Activated T-helper 9 cell treated with anti-CD3 and anti-CD28 coated beads, Interleukin-2, amount 50 U/mL, for 16 hours (primary cell): ENCODE data around the gene HDAC11.
"Not testable (repeated sequence)": the region's sequence is repeated elsewhere in the genome, so short reads cannot be mapped to it uniquely, and the experiment has no call there.

Source experiments
- DNase-seq: peaks from one replicate; pipeline ENCODE4 v3.0.0-alpha.2; 2020; ENCODE audit warnings: low read depth

HDAC11 gene

DNA sequence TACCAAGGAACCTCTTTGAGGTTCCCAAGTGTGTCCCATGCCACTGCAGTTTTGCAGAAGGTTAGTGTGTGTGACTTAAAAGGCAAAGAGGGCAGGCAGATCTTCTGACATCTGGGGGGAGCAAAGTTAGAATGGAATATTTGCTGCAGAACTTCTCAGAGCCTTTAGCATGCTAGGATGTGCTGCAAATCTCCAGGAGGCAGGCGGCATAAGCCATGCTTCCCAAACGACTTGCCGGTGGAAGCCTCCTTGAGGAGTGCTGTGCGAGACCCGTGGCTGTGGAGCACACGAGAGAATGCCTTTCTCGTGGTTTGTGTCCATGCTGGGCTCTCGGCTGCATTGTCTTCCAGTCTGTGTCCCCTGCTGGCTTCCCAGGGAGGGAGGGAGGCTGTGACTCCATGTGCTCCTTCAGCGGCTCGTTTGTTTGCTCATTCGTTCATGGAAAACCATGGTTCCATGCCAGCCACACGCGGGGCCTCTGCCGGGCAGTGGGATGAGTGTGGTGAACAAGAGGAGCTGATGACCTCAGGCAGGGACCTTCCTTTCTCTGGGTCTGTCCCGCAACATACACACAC, 13.8 kb downstream of the HDAC11 start:
- DNase-seq = no peak

DNA sequence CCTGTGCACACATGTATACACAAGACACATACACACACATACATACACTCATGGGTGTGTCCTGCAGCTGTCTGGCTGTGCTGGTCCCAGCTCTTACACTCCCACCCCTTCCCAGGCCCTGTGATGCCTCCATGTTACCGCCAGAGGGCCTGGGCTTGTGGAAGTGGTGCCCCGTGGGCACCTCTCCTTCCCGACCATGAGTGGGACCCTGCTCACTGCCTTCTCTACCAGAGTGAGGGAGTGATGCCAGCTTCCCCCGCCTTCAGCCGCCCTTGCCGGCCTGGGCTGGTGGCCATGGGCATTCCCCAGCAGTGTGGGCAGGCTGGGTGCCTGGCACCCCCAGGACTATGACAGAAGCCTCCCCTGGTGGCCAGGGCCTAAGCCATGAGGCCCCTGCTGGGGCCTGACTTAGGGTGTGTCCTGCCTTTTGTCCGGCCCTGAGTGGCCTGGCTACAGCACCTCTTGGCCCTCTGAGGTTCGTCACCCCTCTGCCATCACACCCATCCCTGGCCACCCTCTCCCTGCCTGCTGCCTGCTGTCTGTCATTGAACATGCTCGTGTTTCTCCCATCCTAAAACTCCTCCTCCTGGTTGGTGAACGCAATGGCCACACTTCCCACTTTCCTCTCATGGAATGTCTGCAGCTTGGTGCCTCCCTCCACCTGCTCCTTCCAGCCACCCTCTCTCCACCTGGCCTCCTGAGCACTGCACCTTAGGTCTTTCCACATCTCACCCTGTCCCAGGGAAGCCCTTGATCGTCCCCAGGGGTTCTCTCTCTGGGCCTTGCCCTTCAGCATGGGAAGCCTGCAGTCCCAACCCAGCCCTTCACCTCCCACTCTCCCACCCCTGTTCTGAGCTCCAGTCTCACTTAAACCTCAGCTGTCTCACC, 14.6 kb downstream of the HDAC11 start:
- DNase-seq = no peak

DNA sequence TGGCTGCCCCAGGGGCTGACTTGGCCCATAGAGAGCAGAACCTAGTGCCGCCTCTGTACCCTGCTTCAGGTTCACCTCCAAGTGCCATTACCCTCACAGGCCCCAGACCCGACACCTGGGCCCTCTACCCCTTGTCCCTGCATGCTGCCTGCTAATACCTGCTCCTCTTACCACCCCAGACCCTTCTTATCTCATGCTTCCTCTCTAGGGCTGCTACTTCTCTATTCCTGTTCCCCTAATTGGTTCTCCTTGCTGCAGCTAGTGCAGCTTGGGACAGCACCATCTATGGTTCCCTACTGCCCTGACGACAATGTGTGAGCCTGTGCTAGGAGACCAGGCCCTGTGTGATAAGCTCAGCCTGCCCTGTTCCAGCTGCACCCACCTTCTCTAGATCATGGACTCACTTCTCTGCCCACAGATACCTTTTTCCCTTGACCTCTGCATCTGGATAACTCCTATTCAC, 15.3 kb downstream of the HDAC11 start:
- DNase-seq = no peak

DNA sequence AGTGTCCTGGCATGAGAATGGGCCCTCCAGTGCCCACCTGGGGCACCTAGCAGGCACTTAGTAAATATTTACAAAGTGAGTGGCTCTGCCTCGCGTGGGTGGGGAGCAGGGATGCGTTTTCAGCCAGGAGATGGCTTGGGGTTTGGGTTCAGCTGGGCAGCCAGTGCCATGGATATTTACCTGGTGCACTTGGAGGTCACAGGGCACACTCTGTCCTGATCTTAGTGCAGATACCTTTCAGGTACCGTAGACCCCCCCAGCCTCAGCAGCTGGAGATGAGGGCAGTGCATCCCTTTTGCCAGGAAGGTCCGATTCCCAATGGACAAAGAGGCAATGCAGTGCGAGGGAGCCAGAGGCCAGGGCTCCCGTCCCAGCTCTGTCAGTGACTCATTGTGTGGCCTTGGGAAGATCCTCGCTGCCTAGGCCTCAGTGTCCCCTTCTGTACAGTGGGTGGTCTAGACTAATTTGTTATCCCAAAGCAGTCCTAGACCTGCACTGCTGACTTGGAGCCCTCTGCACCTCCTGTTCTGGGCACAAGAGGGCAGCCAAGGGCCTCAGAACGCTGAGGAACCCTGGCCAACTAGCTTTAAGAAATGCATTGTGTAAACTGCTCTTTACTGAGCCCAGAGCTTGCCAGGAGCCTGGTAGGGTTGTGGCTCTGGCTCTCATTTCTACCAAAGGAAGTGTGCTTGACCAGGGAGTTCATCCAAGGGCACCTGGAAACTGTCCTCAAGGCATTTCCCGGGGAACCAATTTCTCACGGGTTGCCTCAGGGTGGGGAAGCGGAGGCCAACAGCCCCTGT, 16.0 kb downstream of the HDAC11 start:
- DNase-seq = peak; percentile 26

DNA sequence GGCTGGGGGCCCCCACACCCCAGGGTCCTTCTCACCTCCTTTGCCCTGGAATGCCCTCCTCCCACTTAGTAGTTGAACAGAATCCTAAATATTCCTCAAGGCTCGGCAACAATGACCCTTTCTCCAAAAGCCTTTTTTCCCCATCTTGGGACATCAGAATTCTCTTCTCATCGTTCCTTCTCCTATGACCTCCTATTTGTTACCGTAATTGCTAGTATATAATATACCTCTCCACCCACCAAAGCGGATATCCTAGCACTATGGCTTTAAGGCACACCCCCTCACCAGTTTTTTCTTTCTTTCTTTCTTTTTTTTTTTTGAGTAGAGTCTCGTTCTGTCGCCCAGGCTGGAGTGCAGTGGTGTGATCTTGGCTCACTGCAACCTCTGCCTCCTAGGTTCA, 16.8 kb downstream of the HDAC11 start:
- DNase-seq = no peak

DNA sequence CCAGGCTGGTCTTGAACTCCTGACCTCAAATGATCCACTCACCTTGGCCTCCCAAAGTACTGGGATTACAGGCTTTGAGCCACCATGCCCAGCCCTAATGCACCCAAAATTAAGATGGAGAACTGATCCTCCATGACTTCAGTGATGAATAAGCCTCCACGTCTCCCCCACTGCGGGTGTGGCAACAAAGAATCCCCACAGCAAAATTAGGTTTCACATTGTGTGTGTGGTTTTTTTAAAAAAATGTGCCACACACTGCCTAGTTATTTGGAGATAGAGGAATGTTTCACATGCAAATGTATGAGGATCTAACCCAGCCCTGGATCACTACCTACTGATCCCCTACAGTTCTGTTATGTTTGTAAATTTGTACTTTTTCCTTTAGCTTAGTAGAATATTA, 17.3 kb downstream of the HDAC11 start:
- no peak for DNase-seq

DNA sequence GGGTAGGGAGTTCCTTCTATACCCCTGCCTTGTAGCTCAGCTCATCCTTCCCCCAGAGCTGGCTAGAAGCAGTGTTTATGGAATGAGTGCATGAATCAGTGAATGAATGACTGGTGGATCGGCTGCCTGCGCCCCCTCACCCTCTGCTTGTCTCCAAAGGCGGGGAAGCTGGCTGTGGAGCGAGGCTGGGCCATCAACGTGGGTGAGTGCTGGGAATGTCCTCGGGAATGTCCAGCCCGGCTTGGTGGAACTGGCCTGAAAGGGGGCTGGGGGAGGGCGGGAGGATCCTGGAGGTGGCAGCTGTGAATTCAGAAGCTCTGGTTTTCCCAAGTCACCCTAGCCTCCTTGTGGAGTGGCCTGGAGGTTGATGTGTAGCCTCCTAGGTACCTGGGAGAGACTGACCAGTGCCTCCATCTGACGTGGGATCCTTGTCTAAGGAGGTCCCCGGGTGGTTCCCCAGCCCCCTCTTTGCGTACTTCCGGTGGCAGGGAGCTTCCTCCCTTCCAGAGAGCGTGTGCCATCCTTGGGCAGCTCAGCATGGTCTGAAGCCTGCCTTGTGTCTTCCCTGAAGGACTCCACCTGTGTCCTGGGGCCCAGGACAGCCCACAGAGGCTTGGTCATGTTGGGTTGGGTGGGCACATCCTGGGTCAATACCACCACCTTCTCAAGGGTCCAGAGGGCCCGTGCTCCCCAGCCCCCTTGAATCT, 18.4 kb downstream of the HDAC11 start:
- DNase-seq = no peak

DNA sequence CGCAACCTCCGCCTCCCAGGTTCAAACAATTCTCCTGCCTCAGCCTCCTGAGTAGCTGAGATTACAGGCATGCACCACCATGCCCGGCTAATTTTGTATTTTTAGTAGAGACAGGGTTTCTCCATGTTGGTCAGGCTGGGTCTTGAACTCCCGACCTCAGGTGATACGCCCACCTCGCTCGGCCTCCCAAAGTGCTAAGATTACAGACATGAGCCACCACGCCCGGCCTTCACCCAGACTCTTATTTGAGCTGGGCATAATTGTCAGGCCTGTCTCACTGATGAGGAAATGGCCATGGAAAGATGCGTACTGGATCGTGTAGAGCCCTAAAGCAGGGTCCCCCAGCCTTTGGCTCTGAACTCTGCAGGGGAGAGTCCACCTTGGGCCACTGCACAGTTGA, 19.1 kb downstream of the HDAC11 start:
- DNase-seq = not testable (repeated sequence)

DNA sequence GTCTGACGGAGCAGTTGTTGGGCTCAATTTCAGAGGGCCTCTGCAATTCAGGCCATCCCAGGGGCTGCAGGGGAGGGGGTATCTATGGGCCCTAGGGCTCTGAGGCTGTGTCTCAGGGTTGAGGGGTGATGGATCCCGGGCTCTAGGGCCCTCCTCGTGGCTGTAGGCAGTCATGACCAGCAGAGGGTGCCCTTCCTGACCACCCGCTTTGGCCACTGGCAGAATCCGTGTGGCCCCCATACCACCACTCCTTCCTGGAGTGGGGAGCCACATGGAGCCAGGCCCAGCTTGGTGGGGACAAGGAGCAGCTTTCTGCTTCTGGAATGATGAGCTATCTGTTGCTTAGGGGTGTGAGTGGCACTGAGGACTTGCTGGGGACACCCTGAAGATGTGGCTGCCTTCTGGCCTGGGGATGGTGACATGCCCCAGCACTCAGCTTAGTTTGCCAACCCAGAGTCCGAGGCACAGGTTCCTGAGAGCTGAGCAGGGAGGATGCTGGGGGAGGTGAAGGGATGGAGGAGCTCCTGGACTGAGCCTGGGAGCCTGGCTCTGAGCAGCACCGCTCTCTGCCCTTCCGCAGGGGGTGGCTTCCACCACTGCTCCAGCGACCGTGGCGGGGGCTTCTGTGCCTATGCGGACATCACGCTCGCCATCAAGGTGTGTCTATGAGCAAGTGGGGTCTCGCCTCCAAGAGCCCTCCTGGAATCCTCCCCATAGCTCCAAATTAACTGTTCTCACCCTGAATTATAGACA, 20.2 kb downstream of the HDAC11 start:
- no peak for DNase-seq

DNA sequence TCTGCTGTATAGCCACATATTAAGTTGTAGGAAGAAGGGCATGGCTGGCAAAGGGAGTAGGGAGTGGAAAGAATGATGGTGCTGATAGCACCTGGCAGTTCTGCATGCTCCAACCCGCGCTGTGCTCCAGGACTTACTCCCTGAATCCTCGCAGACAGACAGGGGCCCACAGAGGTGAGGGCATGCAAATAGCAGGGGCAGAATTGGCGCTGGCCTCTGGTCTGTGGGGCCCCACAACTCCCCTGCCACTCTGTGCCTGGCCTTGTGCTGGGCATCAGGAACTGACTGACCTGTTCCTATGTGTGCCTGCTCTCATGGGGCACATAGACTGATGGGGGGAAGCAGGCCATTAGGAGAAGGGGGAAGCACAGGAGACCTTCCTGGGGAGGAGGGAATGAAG, 20.9 kb downstream of the HDAC11 start:
- DNase-seq = no peak

DNA sequence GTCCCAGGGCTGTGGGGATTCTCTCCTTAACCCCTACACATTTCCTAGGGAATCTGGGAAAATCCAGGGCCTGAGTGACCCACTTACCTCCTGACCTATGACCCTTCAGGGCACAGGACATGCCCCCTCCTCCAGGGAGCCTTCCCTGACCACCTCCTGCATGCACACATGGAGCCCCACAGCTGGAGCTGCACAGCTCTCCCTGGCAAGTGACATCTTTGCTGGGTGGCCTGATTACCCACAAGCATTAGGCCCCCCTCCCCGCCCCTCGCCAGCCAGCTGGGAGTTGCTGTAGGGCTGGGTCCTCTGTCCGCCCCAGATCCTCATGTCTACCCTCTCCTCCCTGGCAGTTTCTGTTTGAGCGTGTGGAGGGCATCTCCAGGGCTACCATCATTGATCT, 21.4 kb downstream of the HDAC11 start:
- no peak for DNase-seq

DNA sequence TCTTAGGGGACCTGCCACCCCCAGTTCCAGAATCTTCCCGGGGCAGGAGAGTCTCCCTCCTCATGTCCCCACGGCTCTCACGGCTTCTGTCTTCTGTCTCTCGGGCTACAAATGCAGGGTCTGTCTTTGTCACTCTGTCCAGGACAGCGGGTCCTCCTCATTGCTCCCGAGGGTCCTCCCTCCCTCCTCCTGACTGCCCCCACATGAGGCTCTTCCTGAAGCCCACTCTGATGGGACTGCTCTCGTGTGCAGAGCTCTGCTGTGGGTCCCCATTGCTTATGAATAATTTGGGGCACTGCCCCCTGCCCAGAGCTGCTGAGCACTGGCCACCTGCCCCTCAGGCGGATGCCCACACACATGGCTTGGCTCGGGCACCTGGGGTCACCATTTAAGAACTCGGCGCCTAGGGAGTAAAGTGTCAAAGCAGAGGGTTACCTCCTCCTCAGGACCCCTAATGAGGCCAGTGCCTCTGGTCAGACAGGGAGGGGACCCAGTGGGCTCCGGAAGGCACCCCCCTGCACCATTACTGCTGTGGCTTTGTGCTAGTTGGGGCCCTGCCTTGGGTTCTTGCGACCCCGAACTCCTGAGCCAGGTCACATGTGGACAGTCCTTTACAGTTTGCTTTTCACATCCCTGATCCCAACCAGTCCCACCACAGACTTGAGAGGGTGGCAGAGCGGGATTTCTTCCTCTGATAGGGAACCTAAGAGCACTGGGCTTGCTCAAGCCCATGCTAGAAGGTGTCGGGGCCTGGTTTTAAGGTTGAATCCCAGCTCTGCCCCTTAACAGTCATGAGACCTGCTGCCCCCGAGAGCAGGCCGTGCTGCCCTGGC, 22.1 kb downstream of the HDAC11 start:
- no peak for DNase-seq

DNA sequence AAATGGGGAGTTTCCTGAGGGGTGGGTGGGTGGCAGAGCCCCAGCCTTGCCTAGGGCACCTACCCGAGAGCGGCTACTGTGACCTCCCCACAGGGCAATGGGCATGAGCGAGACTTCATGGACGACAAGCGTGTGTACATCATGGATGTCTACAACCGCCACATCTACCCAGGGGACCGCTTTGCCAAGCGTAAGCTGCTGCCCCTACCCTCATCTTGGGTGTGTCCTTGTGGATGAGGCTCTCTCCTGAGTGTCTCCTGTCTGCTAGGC, 22.6 kb downstream of the HDAC11 start:
- no peak for DNase-seq

DNA sequence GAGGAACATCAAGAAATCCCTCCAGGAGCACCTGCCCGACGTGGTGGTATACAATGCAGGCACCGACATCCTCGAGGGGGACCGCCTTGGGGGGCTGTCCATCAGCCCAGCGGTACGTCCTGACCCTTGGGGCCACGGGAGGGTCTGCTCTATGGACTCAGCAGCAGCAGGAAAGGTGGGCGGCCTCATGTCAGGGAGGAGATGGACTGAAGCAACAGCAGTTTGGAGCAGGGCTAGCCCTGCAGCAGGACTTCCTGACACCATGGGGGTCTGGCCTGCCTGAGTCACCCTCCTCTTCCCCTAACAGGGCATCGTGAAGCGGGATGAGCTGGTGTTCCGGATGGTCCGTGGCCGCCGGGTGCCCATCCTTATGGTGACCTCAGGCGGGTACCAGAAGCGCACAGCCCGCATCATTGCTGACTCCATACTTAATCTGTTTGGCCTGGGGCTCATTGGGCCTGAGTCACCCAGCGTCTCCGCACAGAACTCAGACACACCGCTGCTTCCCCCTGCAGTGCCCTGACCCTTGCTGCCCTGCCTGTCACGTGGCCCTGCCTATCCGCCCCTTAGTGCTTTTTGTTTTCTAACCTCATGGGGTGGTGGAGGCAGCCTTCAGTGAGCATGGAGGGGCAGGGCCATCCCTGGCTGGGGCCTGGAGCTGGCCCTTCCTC, 24.2 kb downstream of the HDAC11 start:
- no peak for DNase-seq

DNA sequence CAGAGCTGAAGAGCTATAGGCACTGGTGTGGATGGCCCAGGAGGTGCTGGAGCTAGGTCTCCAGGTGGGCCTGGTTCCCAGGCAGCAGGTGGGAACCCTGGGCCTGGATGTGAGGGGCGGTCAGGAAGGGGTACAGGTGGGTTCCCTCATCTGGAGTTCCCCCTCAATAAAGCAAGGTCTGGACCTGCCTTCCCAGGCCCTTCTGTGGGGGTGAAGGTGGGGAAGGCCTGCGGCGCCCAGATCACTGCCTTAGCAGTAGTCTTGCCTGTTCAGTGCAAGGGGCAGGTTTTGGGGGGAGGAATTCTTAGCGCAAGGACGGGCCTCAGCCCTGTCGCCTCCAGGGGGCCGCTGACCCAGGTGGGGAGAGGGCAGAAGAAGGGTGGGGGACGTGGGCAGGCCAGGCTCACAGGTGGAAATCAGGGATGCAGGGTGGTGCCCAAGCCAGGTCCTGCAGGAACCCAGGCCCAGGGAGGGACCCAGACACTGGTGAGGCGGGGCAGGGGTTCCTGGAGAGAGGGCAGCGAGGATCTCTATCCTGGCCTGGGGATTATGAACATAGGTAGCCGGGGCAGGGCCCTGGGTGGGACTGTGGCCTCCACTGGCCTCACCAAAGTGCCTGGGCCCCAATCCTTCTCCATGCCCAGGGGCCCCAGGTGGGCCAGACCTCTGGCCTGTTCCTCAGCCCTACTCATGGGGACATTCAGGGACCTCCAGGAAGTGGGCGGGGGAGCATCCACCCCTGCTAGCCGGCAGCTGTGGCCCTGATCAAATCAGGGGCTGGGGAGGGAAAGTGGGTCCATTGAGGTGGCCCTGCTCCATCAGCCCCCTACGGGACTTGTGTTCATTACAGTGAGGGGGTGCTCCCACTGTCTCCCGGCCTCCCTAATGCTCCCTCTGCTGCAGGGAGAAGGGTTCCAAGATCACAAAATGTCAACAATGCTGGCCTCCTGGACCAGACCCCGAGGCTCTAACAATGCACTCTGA, 25.3 kb downstream of the HDAC11 start:
- no peak for DNase-seq

DNA sequence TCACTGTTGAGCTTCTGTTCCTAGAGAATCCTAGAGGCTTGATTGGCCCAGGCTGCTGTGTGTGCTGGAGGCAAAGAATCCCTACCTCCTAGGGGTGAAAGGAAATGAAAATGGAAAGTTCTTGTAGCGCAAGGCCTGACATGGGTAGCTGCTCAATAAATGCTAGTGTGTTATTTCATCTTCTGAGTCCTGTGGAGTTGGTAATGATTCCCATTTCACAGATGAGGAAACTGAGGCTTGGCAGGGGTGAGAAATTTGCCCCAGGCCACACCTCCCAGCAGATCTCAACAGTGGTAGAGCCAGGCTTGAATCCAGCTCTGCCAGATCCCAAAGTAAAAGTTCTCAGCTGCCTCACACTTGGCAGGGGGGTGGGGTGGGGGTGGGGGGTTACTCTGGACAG, 26.1 kb downstream of the HDAC11 start:
- DNase-seq = no peak

DNA sequence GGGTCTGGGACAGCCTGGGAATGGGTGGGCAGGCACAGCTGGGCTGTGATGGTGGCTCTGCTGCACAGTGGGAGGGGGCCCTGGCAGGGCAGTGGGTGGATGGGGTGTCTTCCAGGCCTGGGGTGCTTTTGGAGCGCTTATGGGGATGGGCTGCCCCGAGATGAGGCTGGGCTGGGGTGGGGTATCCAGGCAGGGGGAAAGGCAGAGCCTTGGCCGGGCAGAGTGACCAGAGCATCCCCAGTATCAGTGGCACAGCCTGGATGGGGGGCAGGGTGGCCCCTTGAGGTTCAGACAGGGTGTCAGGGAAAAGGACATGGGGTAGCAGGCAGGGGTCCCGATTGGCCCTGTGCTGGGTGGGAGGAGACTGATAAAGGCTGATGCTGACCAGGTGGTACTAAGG, 26.6 kb downstream of the HDAC11 start:
- no peak for DNase-seq

DNA sequence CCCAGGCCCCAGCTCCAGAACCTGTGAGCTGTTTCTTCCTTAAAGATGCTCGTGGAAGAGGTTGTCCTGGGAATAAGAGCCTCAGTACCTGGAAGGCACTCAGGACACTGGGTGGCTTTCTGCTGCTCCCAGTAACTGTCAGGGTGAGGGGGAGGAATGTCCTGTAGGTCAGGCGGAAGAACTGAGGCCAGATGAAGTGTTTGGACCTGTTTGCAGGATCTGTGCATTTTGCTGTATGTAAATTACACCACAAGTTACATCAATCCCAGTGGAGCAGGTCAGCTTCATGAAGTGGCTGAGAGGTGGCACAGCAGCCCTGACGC, 27.1 kb downstream of the HDAC11 start:
- no peak for DNase-seq
